BE2C (cell line): ENCODE results near the gene TMC6.
A peak's percentile ranks its signal among the peaks of the same experiment; 100 is the strongest.
"Not testable (repeated sequence)": the region's sequence is repeated elsewhere in the genome, so short reads cannot be mapped to it uniquely, and the experiment has no call there.

Experiments
- DNase-seq: peaks from one replicate; pipeline ENCODE4 v3.0.0-alpha.2; 2020
- H3K27me3 ChIP-seq: fragments of 250-450 bp; sonication (Bioruptor Pico); 2 replicates; pipeline ENCODE4 v1.5.1; 2020; ENCODE audit warnings: mild to moderate bottlenecking
- H3K36me3 ChIP-seq: fragments of 250-450 bp; sonication (Bioruptor Pico); 2 replicates; pipeline ENCODE4 v1.5.1; 2020; ENCODE audit warnings: mild to moderate bottlenecking
- H3K4me1 ChIP-seq: fragments of 250-450 bp; sonication (Bioruptor Pico); 2 replicates; pipeline ENCODE4 v1.5.1; 2020
- H3K4me3 ChIP-seq: 2 replicates; pipeline ENCODE4 v1.5.1; 2011; ENCODE audit warnings: low read depth, low read length
- H3K9me3 ChIP-seq: fragments of 250-450 bp; sonication (Bioruptor Pico); 2 replicates; pipeline ENCODE4 v1.5.1; 2020
- CTCF ChIP-seq: IDR thresholded peaks from 2 replicates; pipeline ENCODE4 v1.5.1; 2012; ENCODE audit warnings: mild to moderate bottlenecking, low read depth, low read length

TMC6 gene

GRCh38 chr17:78141437-78142118, 13.0 kb upstream of the TMC6 start:
- DNase-seq = no peak
- no peak overlapping the region for H3K4me3 ChIP-seq
- H3K9me3 ChIP-seq = no peaks in the 10 kb centered on the region
- H3K36me3 ChIP-seq = no peaks in the 10 kb centered on the region
- peaks cover 20% of the 10 kb centered on the region for H3K4me1 ChIP-seq
- H3K27me3 ChIP-seq = no peaks in the 10 kb centered on the region
- TF ChIP-seq CTCF = no peak

GRCh38 chr17:78140169-78141051, 11.9 kb upstream of the TMC6 start:
- Histone ChIP-seq H3K9me3 (no peaks in the 10 kb centered on the region), H3K27me3 (no peaks in the 10 kb centered on the region), H3K4me1 (peaks cover 20% of the 10 kb centered on the region), H3K4me3 (no peak overlapping the region), H3K36me3 (no peaks in the 10 kb centered on the region)
- peak; percentile 100 for DNase-seq
- TF ChIP-seq CTCF = no peak

- peaks cover 14% of the 10 kb centered on the region for H3K4me1 ChIP-seq
- not testable (repeated sequence) for H3K36me3 ChIP-seq, DNase-seq, H3K4me3 ChIP-seq, H3K27me3 ChIP-seq, H3K9me3 ChIP-seq
These were observed 11.3 kb upstream of the TMC6 start for GRCh38 chr17:78139861-78140168.

- TF ChIP-seq CTCF = 0 out of 2 replicates have a peak, but pooled peaks have one; percentile 0
- H3K36me3 ChIP-seq = no peaks in the 10 kb centered on the region
- DNase-seq = peak; percentile 13
- H3K4me1 ChIP-seq = peaks cover 2% of the 10 kb centered on the region; the same call in 1 of the 2 replicates
- no peaks in the 10 kb centered on the region for H3K27me3 ChIP-seq
- no peak overlapping the region for H3K4me3 ChIP-seq
- H3K9me3 ChIP-seq = no peaks in the 10 kb centered on the region
These were observed 9.9 kb upstream of the TMC6 start for GRCh38 chr17:78138204-78139060.

- Histone ChIP-seq H3K4me3 (no peak overlapping the region), H3K9me3 (no peaks in the 10 kb centered on the region), H3K4me1 (peaks cover 2% of the 10 kb centered on the region; the same call in 1 of the 2 replicates), H3K36me3 (no peaks in the 10 kb centered on the region), H3K27me3 (no peaks in the 10 kb centered on the region)
- peak; percentile 27 for DNase-seq
- TF ChIP-seq CTCF = peak; percentile 58
These were observed 9.0 kb upstream of the TMC6 start for GRCh38 chr17:78137392-78138203.
